HCT116 (cell line): Measurements from ENCODE around the gene PRKAG2. TPM values are rescaled to one million over a fixed set of nuclear protein-coding genes. Genes with fewer than 3 reads are reported as not detected.

Experiments used
- ATAC-seq: fragments of 200-7000 bp; cut with Tn5 transposase; 2 replicates; pipeline ENCODE4 v1.9.1; 2020; ENCODE audit warnings: mild to moderate bottlenecking, moderate library complexity
- BruUV-seq: library from RNA; stranded (reverse); fragments of 400-500 nt; replicated peaks from 2 replicates; lab custom pipeline; 2021; lab: Mats Ljungman, UMichigan
- CTCF ChIA-PET: fragments of 300-600 bp; sonication (Branson Sonifier 250); formaldehyde crosslinking; loops from one replicate; lab custom pipeline; 2021; ENCODE audit warnings: antibody characterized with exemption; lab: Charles Lee
- POLR2A ChIA-PET: fragments of 300-600, 350-600 bp; sonication (Branson Sonifier 250); formaldehyde crosslinking; loops from one replicate; lab custom pipeline; 2021; ENCODE audit warnings: antibody characterized with exemption; lab: Charles Lee
- RAD21 ChIA-PET, 2 experiments: fragments of 300-600 bp; sonication (Branson Sonifier 250); formaldehyde crosslinking; loops; one replicate each; lab custom pipeline; 2023; ENCODE audit warnings: low total read pairs in 2 of 2; ENCODE audit not compliant: uncharacterized antibody in 2 of 2, unreplicated experiment in 2 of 2, low non-redundant PET in 1 of 2; lab: Charles Lee
- DNase-seq: peaks from one replicate; pipeline ENCODE4 v3.0.0-alpha.2; 2010; ENCODE audit warnings: low read depth, low spot score
- H2AFZ ChIP-seq: fragments of 200-600 bp; shearing (Covaris generic), sonication (generic); 2 replicates; pipeline ENCODE4 v1.6.1; 2017; ENCODE audit warnings: low read depth, mixed run types, mixed read lengths, antibody characterized with exemption, low read length; ENCODE audit not compliant: poor library complexity, severe bottlenecking
- H3K27ac ChIP-seq: 2 replicates; pipeline ENCODE4 v1.5.1; 2012; ENCODE audit warnings: low read depth, low read length
- H3K27me3 ChIP-seq: fragments of 200-600 bp; sonication (generic); 2 replicates; pipeline ENCODE4 v1.6.1; 2016; ENCODE audit warnings: mixed run types, low read length, mixed read lengths; ENCODE audit not compliant: insufficient read depth
- H3K36me3 ChIP-seq, 2 experiments: fragments of 200-500 bp in 1 of 2; fragments of 200-600 bp in 1 of 2; sonication (Bioruptor generic) in 1 of 2; sonication (generic) in 1 of 2; 2 replicates each; pipeline versions ENCODE4 v1.5.1 to v1.6.1; 2014 to 2016; ENCODE audit warnings: low read length in 2 of 2, inconsistent platforms in 1 of 2, mixed read lengths in 1 of 2, mixed run types in 1 of 2; ENCODE audit not compliant: insufficient read depth in 2 of 2, control insufficient read depth in 1 of 2
- H3K4me1 ChIP-seq, 2 experiments: fragments of 200-600 bp in 1 of 2; sonication (generic) in 1 of 2; 2 replicates each; pipeline versions ENCODE4 v1.5.1 to v1.6.1; 2012 to 2017; ENCODE audit warnings: low read length in 2 of 2, inconsistent platforms in 1 of 2, mild to moderate bottlenecking in 1 of 2, mixed read lengths in 1 of 2, mixed run types in 1 of 2, moderate library complexity in 1 of 2; ENCODE audit not compliant: insufficient read depth in 2 of 2, control insufficient read depth in 1 of 2
- H3K4me2 ChIP-seq: fragments of 200-600 bp; sonication (generic); 2 replicates; pipeline ENCODE4 v1.6.1; 2017; ENCODE audit warnings: mixed run types, low read length, mixed read lengths
- H3K4me3 ChIP-seq, 2 experiments: fragments of 200-600 bp in 1 of 2; sonication (generic) in 1 of 2; replicated peaks in 1 of 2; 2 replicates each; pipeline ENCODE4 v1.5.1; 2011 to 2016; ENCODE audit warnings: low read length in 2 of 2, control low read depth in 1 of 2, low read depth in 1 of 2, mild to moderate bottlenecking in 1 of 2, mixed read lengths in 1 of 2, mixed run types in 1 of 2
- H3K79me2 ChIP-seq: fragments of 200-600 bp; sonication (generic); 2 replicates; pipeline ENCODE4 v1.6.1; 2017; ENCODE audit warnings: mild to moderate bottlenecking, mixed run types, low read length, moderate library complexity, mixed read lengths; ENCODE audit not compliant: insufficient read depth
- H3K9ac ChIP-seq: fragments of 200-600 bp; sonication (generic); 2 replicates; pipeline ENCODE4 v1.6.1; 2016; ENCODE audit warnings: low read length, mixed read lengths
- H3K9me2 ChIP-seq: fragments of 200-600 bp; sonication (generic), shearing (Covaris generic); 2 replicates; pipeline ENCODE4 v1.6.1; 2017; ENCODE audit warnings: mixed run types, mild to moderate bottlenecking, moderate library complexity; ENCODE audit not compliant: insufficient read depth
- H3K9me3 ChIP-seq, 2 experiments: fragments of 200-500 bp in 1 of 2; fragments of 200-600 bp in 1 of 2; sonication (Bioruptor generic) in 1 of 2; sonication (generic) in 1 of 2; 2 replicates each; pipeline ENCODE4 v1.6.1; 2014 to 2017; ENCODE audit warnings: low read length in 2 of 2, mixed read lengths in 2 of 2, inconsistent platforms in 1 of 2, low read depth in 1 of 2, mild to moderate bottlenecking in 1 of 2, mixed run types in 1 of 2, moderate library complexity in 1 of 2; ENCODE audit not compliant: control insufficient read depth in 1 of 2, insufficient read depth in 1 of 2
- H4K20me1 ChIP-seq: fragments of 200-600 bp; sonication (generic), shearing (Covaris generic); 2 replicates; pipeline ENCODE4 v1.6.1; 2017; ENCODE audit warnings: mixed run types, mild to moderate bottlenecking, moderate library complexity; ENCODE audit not compliant: insufficient read depth
- CEBPB ChIP-seq: IDR thresholded peaks from 2 replicates; pipeline ENCODE4 v1.6.1; 2012; ENCODE audit warnings: low read depth
- EGR1 ChIP-seq: IDR thresholded peaks from 2 replicates; pipeline ENCODE4 v1.6.1; 2012; ENCODE audit warnings: low read depth
- ELF1 ChIP-seq: IDR thresholded peaks from 2 replicates; pipeline ENCODE4 v1.6.1; 2012; ENCODE audit warnings: low read depth, borderline replicate concordance
- EZH2 ChIP-seq: fragments of 200-600 bp; sonication (generic); IDR thresholded peaks from 2 replicates; pipeline ENCODE4 v1.6.1; 2017; ENCODE audit warnings: antibody characterized with exemption, mixed run types
- EZH2phosphoT487 ChIP-seq: fragments of 200-600 bp; IDR thresholded peaks from 2 replicates; pipeline ENCODE4 v1.6.1; 2018; ENCODE audit warnings: antibody characterized with exemption, borderline replicate concordance
- FOSL1 ChIP-seq: IDR thresholded peaks from 2 replicates; pipeline ENCODE4 v1.6.1; 2012; ENCODE audit warnings: low read depth
- JUND ChIP-seq: IDR thresholded peaks from 2 replicates; pipeline ENCODE4 v1.6.1; 2012
- MAX ChIP-seq: IDR thresholded peaks from 2 replicates; pipeline ENCODE4 v1.6.1; 2012
- POLR2A ChIP-seq: IDR thresholded peaks from 2 replicates; pipeline ENCODE4 v1.7.0; 2011; ENCODE audit warnings: borderline replicate concordance; ENCODE audit not compliant: insufficient read depth, insufficient read length; ENCODE audit errors: extremely low read depth
- POLR2AphosphoS5 ChIP-seq: IDR thresholded peaks from 2 replicates; pipeline ENCODE4 v1.6.1; 2011; ENCODE audit warnings: mild to moderate bottlenecking, low read depth, low read length, moderate library complexity
- RAD21 ChIP-seq: IDR thresholded peaks from 2 replicates; pipeline ENCODE4 v1.6.1; 2012; ENCODE audit warnings: low read depth, mild to moderate bottlenecking
- SIN3A ChIP-seq: IDR thresholded peaks from 2 replicates; pipeline ENCODE4 v1.6.1; 2012; ENCODE audit warnings: low read depth
- SP1 ChIP-seq: IDR thresholded peaks from 2 replicates; pipeline ENCODE4 v1.6.1; 2012; ENCODE audit warnings: low read depth
- TCF7L2 ChIP-seq: IDR thresholded peaks from 2 replicates; pipeline ENCODE4 v1.7.0; 2011; ENCODE audit warnings: borderline replicate concordance, inconsistent platforms; ENCODE audit not compliant: insufficient read depth, insufficient read length; ENCODE audit errors: extremely low read depth
- ZBTB33 ChIP-seq: IDR thresholded peaks from 2 replicates; pipeline ENCODE4 v1.6.1; 2011; ENCODE audit warnings: mild to moderate bottlenecking, low read length, moderate library complexity; ENCODE audit not compliant: insufficient replicate concordance; ENCODE audit errors: extremely low read depth
- ZFX ChIP-seq: fragments of 450-650 bp; IDR thresholded peaks from 2 replicates; pipeline ENCODE4 v1.6.1; 2017
- ZNF274 ChIP-seq: fragments of 200-500 bp; sonication (Bioruptor generic); IDR thresholded peaks from 2 replicates; pipeline ENCODE4 v1.6.1; 2014; ENCODE audit warnings: mild to moderate bottlenecking, low read depth, low read length, inconsistent platforms
- intact Hi-C: fragments of 100-400 bp; cut with micrococcal nuclease; formaldehyde crosslinking; loops from 2 replicates; pipeline ENCODE4 v1.10.0; 2022
- total RNA-seq: library from RNA; stranded (reverse); gene quantifications from one replicate; pipeline ENCODE4 v1.2.1, GENCODE V29; 2021; ENCODE audit not compliant: unreplicated experiment
- TF ChIP-seq, protein P1 (sequence below), 3 experiments: fragments of 200-600 bp in 1 of 3; sonication (generic) in 1 of 3; IDR thresholded peaks in 2 of 3; conservative IDR thresholded peaks in 1 of 3; 2 replicates each; pipeline ENCODE4 v1.5.1; 2012 to 2017; ENCODE audit warnings: low read depth in 2 of 3, low read length in 2 of 3, antibody characterized with exemption in 1 of 3, borderline replicate concordance in 1 of 3, control low read depth in 1 of 3, mild to moderate bottlenecking in 1 of 3, mixed read lengths in 1 of 3, mixed run types in 1 of 3, moderate library complexity in 1 of 3; ENCODE audit not compliant: insufficient read depth in 1 of 3

Gene PRKAG2
- total RNA-seq, 1 experiment from 2014 or later = 23.6 TPM

GRCh38 chr7:151800391-151800790 lies 76.5 kb downstream of the PRKAG2 start:
- Histone ChIP-seq H3K79me2 (no peaks in the 10 kb centered on the region), H3K4me1 (peaks cover 18 to 35% of the 10 kb centered on the region in 2 experiments), H2AFZ (no peak overlapping the region), H3K9me2 (no peaks in the 10 kb centered on the region), H3K9me3 (no peaks in the 10 kb centered on the region), H3K27me3 (no peaks in the 10 kb centered on the region), H3K36me3 (no peaks in the 10 kb centered on the region)
- POLR2A ChIA-PET = interaction anchor here (1.0 kb wide), 1 partner anchor 16 kb away, joined by 5 read pairs; no protein-coding TSS in a partner anchor
- DNase-seq = no peak
- no peak for ATAC-seq
- no TSS peak for BruUV-seq
- TF ChIP-seq ZBTB33 (no peak), MAX (no peak), RAD21 (no peak), ZNF274 (no peak), EGR1 (no peak), CEBPB (no peak), TCF7L2 (no peak), EZH2 (no peak), POLR2AphosphoS5 (no peak), POLR2A (no peak), EZH2phosphoT487 (no peak), JUND (no peak), SP1 (no peak), ELF1 (no peak), FOSL1 (no peak), SIN3A (no peak), ZFX (no peak)
- TF ChIP-seq, protein P1, sequence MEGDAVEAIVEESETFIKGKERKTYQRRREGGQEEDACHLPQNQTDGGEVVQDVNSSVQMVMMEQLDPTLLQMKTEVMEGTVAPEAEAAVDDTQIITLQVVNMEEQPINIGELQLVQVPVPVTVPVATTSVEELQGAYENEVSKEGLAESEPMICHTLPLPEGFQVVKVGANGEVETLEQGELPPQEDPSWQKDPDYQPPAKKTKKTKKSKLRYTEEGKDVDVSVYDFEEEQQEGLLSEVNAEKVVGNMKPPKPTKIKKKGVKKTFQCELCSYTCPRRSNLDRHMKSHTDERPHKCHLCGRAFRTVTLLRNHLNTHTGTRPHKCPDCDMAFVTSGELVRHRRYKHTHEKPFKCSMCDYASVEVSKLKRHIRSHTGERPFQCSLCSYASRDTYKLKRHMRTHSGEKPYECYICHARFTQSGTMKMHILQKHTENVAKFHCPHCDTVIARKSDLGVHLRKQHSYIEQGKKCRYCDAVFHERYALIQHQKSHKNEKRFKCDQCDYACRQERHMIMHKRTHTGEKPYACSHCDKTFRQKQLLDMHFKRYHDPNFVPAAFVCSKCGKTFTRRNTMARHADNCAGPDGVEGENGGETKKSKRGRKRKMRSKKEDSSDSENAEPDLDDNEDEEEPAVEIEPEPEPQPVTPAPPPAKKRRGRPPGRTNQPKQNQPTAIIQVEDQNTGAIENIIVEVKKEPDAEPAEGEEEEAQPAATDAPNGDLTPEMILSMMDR (IDR thresholded peaks at IDR 0.05 in 2 of 3, conservative IDR thresholded peaks at IDR 0.05 in 1 of 3; ENCODE audit: borderline replicate concordance in 1 of 3, insufficient read depth in 1 of 3, low read depth in 2 of 3, low read length in 2 of 3) = no peak
- TF ChIP-seq, all 23 proteins: peak for 0
- Histone ChIP-seq H4K20me1 (no peaks in the 10 kb centered on the region), H3K4me3 (no peak overlapping the region), H3K4me2 (no peak overlapping the region), H3K9ac (no peak overlapping the region), H3K27ac (no peak overlapping the region)
- CTCF ChIA-PET = no interaction called here
- intact Hi-C loops = no loop called here
- RAD21 ChIA-PET = no interaction called here
